HepG2 (cell line): ENCODE results near the gene IFITM5. TPM values are rescaled to one million over a fixed set of nuclear protein-coding genes. Genes with fewer than 3 reads are reported as not detected.
A peak's percentile ranks its signal among the peaks of the same experiment; 100 is the strongest.

Source experiments
- ATAC-seq: fragments of 200-7000 bp; cut with Tn5 transposase; 3 replicates; pipeline ENCODE4 v1.9.1; 2020; ENCODE audit warnings: mild to moderate bottlenecking, moderate library complexity
- BruUV-seq: library from RNA; stranded (reverse); fragments of 400-500 nt; replicated peaks from 2 replicates; lab custom pipeline; 2021; lab: Mats Ljungman, UMichigan
- CTCF ChIA-PET: fragments of 300-600 bp; formaldehyde crosslinking; extraction: SDS; loops from one replicate; lab custom pipeline; 2021; ENCODE audit warnings: low total read pairs, inconsistent platforms, low intra/inter-chr PET ratio; lab: Yijun Ruan, JAX
- POLR2A ChIA-PET: fragments of 350-600 bp; sonication (Branson Sonifier 250); formaldehyde crosslinking; loops from one replicate; lab custom pipeline; 2020; ENCODE audit warnings: antibody characterized with exemption, inconsistent platforms; lab: Yijun Ruan, JAX
- DNase-seq: peaks from one replicate; pipeline ENCODE4 v3.0.0-alpha.2; 2015; ENCODE audit warnings: low spot score
- FAIRE-seq: peaks from 3 replicates; lab custom pipeline; 2011; peaks lifted over from hg19 to GRCh38; lab: Jason Lieb, UNC
- H2AFZ ChIP-seq: one replicate; pipeline ENCODE4 v1.6.1; 2011; ENCODE audit warnings: low read length, inconsistent platforms
- H3K27ac ChIP-seq: fragments of 300-600 bp; 3 replicates; pipeline ENCODE4 v1.8.0; 2011; ENCODE audit warnings: mixed run types, mild to moderate bottlenecking, mixed read lengths, low read length, inconsistent platforms; ENCODE audit not compliant: insufficient read depth; ENCODE audit errors: extremely low read length
- H3K27me3 ChIP-seq, 2 experiments: fragments of 200-600 bp in 1 of 2; 2 replicates in 1 of 2; 3 replicates in 1 of 2; pipeline versions ENCODE4 v1.6.0 to v1.8.0; 2011; ENCODE audit warnings: low read length in 2 of 2, mild to moderate bottlenecking in 2 of 2, moderate library complexity in 2 of 2, inconsistent platforms in 1 of 2; ENCODE audit not compliant: insufficient read depth in 2 of 2, control insufficient read depth in 1 of 2
- H3K36me3 ChIP-seq, 2 experiments: fragments of 200-600 bp in 1 of 2; replicated peaks in 1 of 2; 2 replicates in 1 of 2; 3 replicates in 1 of 2; pipeline versions ENCODE4 v1.5.1 to v1.8.0; 2011; ENCODE audit warnings: low read length in 2 of 2, inconsistent platforms in 1 of 2; ENCODE audit not compliant: insufficient read depth in 2 of 2, control insufficient read depth in 1 of 2
- H3K4me1 ChIP-seq: 2 replicates; pipeline ENCODE4 v1.5.1; 2012; ENCODE audit warnings: low read length, inconsistent platforms; ENCODE audit not compliant: insufficient read depth
- H3K4me2 ChIP-seq: 2 replicates; pipeline ENCODE4 v1.6.0; 2011; ENCODE audit warnings: low read depth, low read length, inconsistent platforms
- H3K4me3 ChIP-seq, 3 experiments: fragments of 200-600 bp in 1 of 3; sonication (generic), shearing (Covaris generic) in 1 of 3; replicated peaks in 1 of 3; 2 replicates each; pipeline ENCODE4 v1.5.1; 2011 to 2016; ENCODE audit warnings: low read length in 3 of 3, inconsistent platforms in 2 of 3, low read depth in 2 of 3, mild to moderate bottlenecking in 2 of 3, control low read depth in 1 of 3, mixed read lengths in 1 of 3; ENCODE audit not compliant: insufficient read depth in 1 of 3
- H3K79me2 ChIP-seq: one replicate; pipeline ENCODE4 v1.6.1; 2011; ENCODE audit warnings: low read length, inconsistent platforms; ENCODE audit not compliant: insufficient read depth
- H3K9ac ChIP-seq: 2 replicates; pipeline ENCODE4 v1.6.0; 2011; ENCODE audit warnings: mild to moderate bottlenecking, low read depth, low read length, inconsistent platforms; ENCODE audit not compliant: insufficient read depth
- H3K9me3 ChIP-seq: 2 replicates; pipeline ENCODE4 v1.5.1; 2012; ENCODE audit warnings: mild to moderate bottlenecking, low read length
- H4K20me1 ChIP-seq: 2 replicates; pipeline ENCODE4 v1.6.0; 2011; ENCODE audit warnings: inconsistent platforms, mild to moderate bottlenecking, low read length, moderate library complexity; ENCODE audit not compliant: insufficient read depth
- BHLHE40 ChIP-seq: IDR thresholded peaks from 2 replicates; pipeline ENCODE4 v1.6.1; 2011; ENCODE audit warnings: low read length, improper control_type of control experiment
- ELF3 ChIP-seq: IDR thresholded peaks from 2 replicates; pipeline ENCODE4 v1.6.1; 2016; ENCODE audit warnings: missing genetic modification reagents, missing compliant biosample characterization
- KDM5A ChIP-seq: fragments of 200-600 bp; sonication (generic); IDR thresholded peaks from 2 replicates; pipeline ENCODE4 v1.7.0; 2018; ENCODE audit warnings: antibody characterized with exemption, mild to moderate bottlenecking, low read length, borderline replicate concordance
- TFDP2 ChIP-seq: sonication (generic); formaldehyde crosslinking; IDR thresholded peaks from 2 replicates; pipeline ENCODE4 v1.4.0; 2020; ENCODE audit warnings: missing genetic modification reagents
- ZNF136 ChIP-seq: sonication (generic); formaldehyde crosslinking; IDR thresholded peaks from 2 replicates; pipeline ENCODE4 v1.8.1; 2022; ENCODE audit warnings: low read depth, mild to moderate bottlenecking, moderate library complexity, missing genetic modification reagents
- ZNF430 ChIP-seq: sonication (generic); formaldehyde crosslinking; IDR thresholded peaks from 2 replicates; pipeline ENCODE4 v1.9.0; 2021; ENCODE audit warnings: mild to moderate bottlenecking, missing genetic modification reagents
- ZNF496 ChIP-seq: sonication (generic); formaldehyde crosslinking; IDR thresholded peaks from 2 replicates; pipeline ENCODE4 v1.8.1; 2023; ENCODE audit warnings: mild to moderate bottlenecking, moderate library complexity, missing genetic modification reagents; ENCODE audit not compliant: insufficient replicate concordance
- ZNF543 ChIP-seq: sonication (generic); formaldehyde crosslinking; IDR thresholded peaks from 2 replicates; pipeline ENCODE4 v1.4.0; 2020; ENCODE audit warnings: mild to moderate bottlenecking, missing genetic modification reagents
- ZNF720 ChIP-seq: sonication (generic); formaldehyde crosslinking; IDR thresholded peaks from 2 replicates; pipeline ENCODE4 v1.4.0; 2020; ENCODE audit warnings: missing genetic modification reagents
- WGBS: methylation state at CpG from one replicate; pipeline ENCODE4 v1.1.6; 2017; ENCODE audit warnings: low lambda C conversion rate; 5-methylcytosine and 5-hydroxymethylcytosine counted together
- in situ Hi-C: cut with HindIII; loops from 2 replicates; pipeline ENCODE4 v1.10.0; 2017; ENCODE audit warnings: low pct_unique_long_range_greater_than_20kb; ENCODE audit not compliant: extremely low pct_ligation_motif_present
- intact Hi-C: fragments of 100-400 bp; cut with micrococcal nuclease; formaldehyde crosslinking; loops from one replicate; pipeline ENCODE4 v1.10.0; 2022; ENCODE audit not compliant: unreplicated experiment
- polyA plus RNA-seq, 8 experiments: library from polyadenylated mRNA; depleted of rRNA in 3 of 8; stranded (reverse) in 7 of 8; unstranded in 1 of 8; fragments of >200 nt; fragmentation: Illumina TruSeq in 4 of 8; extraction: Trizol in 4 of 8; gene quantifications; 2 replicates each; pipeline versions ENCODE4 v1.2.1 to v1.2.3, GENCODE V29; 2011 to 2016; ENCODE audit warnings: low read depth in 4 of 8, missing spikeins in 1 of 8, mixed read lengths in 1 of 8; ENCODE audit not compliant: insufficient read depth in 1 of 8
- total RNA-seq, 5 experiments: library from RNA; depleted of rRNA; stranded (reverse); fragments of >200 nt; fragmentation: Illumina TruSeq; extraction: Trizol; gene quantifications; 2 replicates each; pipeline ENCODE4 v1.2.3, GENCODE V29; 2016; ENCODE audit warnings: low read depth in 1 of 5
- TF ChIP-seq, protein P1 (sequence below): sonication (generic); formaldehyde crosslinking; IDR thresholded peaks from 2 replicates; pipeline ENCODE4 v1.4.0; 2020; ENCODE audit warnings: low read depth, mild to moderate bottlenecking, missing genetic modification reagents
- TF ChIP-seq, protein P2 (sequence below): sonication (generic); formaldehyde crosslinking; IDR thresholded peaks from 2 replicates; pipeline ENCODE4 v1.8.0; 2022; ENCODE audit warnings: missing genetic modification reagents, mild to moderate bottlenecking, inconsistent platforms, borderline replicate concordance

IFITM5 gene
- total and polyA plus RNA-seq, 2 of the 13 experiments (the other 11 are each of a cell fraction or from before 2014, with no cell fraction given), result not detected

GRCh38 chr11:282630-283360 lies 16.5 kb downstream of the IFITM5 start:
- POLR2A ChIA-PET, result no interaction called here
- no peaks in the 10 kb centered on the region for H3K79me2 ChIP-seq
- TF ChIP-seq BHLHE40 (0 out of 2 replicates have a peak, but pooled peaks have one; percentile 28), ZNF136 (CRISPR knock-in tag) (no peak)
- TF ChIP-seq, all 625 proteins: peak for 1
- Histone ChIP-seq H2AFZ (no peak overlapping the region), H4K20me1 (no peaks in the 10 kb centered on the region), H3K9me3 (no peaks in the 10 kb centered on the region), H3K27me3 (peaks cover 10 to 89% of the 10 kb centered on the region in 2 experiments), H3K27ac (no peak overlapping the region), H3K4me3 (no peak overlapping the region), H3K9ac (no peak overlapping the region), H3K36me3 (no peaks in the 10 kb centered on the region), H3K4me2 (no peak overlapping the region), H3K4me1 (peaks cover 24% of the 10 kb centered on the region)
- in situ Hi-C loops, result no loop called here
- no TSS peak for BruUV-seq
- FAIRE-seq (no peak), ATAC-seq (no peak), DNase-seq (no peak)
- 37% methylated on average over 13 of the region's 13 CpGs for WGBS
- intact Hi-C loops, result no loop called here
- CTCF ChIA-PET, result no interaction called here

DNA sequence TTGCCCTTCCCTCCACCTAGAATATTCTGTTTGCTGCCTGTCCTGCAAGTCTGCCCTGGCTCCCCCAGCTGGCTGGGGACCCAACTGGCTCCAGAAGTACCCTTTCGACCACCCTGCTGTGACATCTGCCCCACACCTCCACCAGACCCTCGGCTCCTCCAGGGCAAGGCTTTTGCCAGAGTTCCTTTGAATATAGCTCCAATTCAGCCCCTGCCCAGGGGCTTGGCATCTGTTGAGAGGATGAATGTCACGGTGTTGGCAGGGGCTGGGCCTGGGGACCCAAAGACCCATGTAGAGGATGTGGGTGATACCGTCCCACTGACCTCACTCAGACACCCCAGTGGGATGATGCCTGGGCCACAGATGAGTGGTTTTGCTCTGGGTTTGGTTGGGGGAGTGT lies 17.2 kb downstream of the IFITM5 start:
- intact Hi-C loops, result no loop called here

More for the DNA sequence above, 17.2 kb downstream of the IFITM5 start:
- no peak for FAIRE-seq
- in situ Hi-C loops, result no loop called here
- 17% methylated on average over 4 of the region's 4 CpGs for WGBS
- TF ChIP-seq TFDP2 (no peak), ZNF496 (CRISPR knock-in tag) (no peak), ELF3 (CRISPR knock-in tag) (no peak), KDM5A (no peak), ZNF430 (CRISPR knock-in tag) (no peak), ZNF720 (CRISPR knock-in tag) (no peak), ZNF543 (no peak)
- TF ChIP-seq, protein P1, sequence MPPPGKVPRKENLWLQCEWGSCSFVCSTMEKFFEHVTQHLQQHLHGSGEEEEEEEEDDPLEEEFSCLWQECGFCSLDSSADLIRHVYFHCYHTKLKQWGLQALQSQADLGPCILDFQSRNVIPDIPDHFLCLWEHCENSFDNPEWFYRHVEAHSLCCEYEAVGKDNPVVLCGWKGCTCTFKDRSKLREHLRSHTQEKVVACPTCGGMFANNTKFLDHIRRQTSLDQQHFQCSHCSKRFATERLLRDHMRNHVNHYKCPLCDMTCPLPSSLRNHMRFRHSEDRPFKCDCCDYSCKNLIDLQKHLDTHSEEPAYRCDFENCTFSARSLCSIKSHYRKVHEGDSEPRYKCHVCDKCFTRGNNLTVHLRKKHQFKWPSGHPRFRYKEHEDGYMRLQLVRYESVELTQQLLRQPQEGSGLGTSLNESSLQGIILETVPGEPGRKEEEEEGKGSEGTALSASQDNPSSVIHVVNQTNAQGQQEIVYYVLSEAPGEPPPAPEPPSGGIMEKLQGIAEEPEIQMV (CRISPR knock-in tag), result no peak
- TF ChIP-seq, protein P2, sequence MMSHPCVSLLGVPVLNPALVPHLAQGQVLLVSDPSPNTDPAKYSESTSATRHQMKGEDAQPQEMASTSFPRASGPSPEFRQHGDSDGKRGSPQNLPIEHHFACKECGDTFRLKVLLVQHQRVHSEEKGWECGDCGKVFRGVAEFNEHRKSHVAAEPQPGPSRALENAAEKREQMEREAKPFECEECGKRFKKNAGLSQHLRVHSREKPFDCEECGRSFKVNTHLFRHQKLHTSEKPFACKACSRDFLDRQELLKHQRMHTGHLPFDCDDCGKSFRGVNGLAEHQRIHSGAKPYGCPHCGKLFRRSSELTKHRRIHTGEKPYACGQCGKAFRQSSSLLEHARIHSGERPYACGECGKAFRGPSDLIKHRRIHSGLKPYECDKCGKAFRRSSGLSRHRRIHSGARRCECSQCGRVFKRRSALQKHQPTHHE (CRISPR knock-in tag), result no peak
- TF ChIP-seq, all 625 proteins: peak for 0
- H4K20me1 ChIP-seq, result no peaks in the 10 kb centered on the region
- ATAC-seq (no peak), DNase-seq (no peak)
- peaks cover 9 to 86% of the 10 kb centered on the region in 2 experiments for H3K27me3 ChIP-seq
- H3K27ac ChIP-seq, result no peak overlapping the region
- ChIA-PET CTCF (no interaction called here), POLR2A (no interaction called here)
- no peak overlapping the region for H3K9ac ChIP-seq
- no peak overlapping the region for H2AFZ ChIP-seq
- no peaks in the 10 kb centered on the region for H3K79me2 ChIP-seq
- peaks cover 20% of the 10 kb centered on the region for H3K4me1 ChIP-seq
- H3K4me2 ChIP-seq, result no peak overlapping the region
- no peaks in the 10 kb centered on the region for H3K9me3 ChIP-seq
- no TSS peak for BruUV-seq
- H3K36me3 ChIP-seq, result no peaks in the 10 kb centered on the region
- no peak overlapping the region for H3K4me3 ChIP-seq
